MCF 10A (cell line): ENCODE data around the gene GLS. TPM values are rescaled to one million over a fixed set of nuclear protein-coding genes. Genes with fewer than 3 reads are reported as not detected.
A peak's percentile ranks its signal among the peaks of the same experiment; 100 is the strongest.

ENCODE experiments used
- BruUV-seq: library from RNA; stranded (reverse); fragments of 400-500 nt; replicated peaks from 2 replicates; lab custom pipeline; 2021; lab: Mats Ljungman, UMichigan
- CTCF ChIA-PET: fragments of 300-600 bp; sonication (Branson Sonifier 250); formaldehyde crosslinking; extraction: SDS; loops from one replicate; lab custom pipeline; 2021; ENCODE audit warnings: antibody characterized with exemption, inconsistent platforms; lab: Yijun Ruan, JAX
- POLR2A ChIA-PET: fragments of 300-600, 350-650 bp; sonication (Branson Sonifier 250); formaldehyde crosslinking; extraction: SDS; loops from one replicate; lab custom pipeline; 2020; ENCODE audit warnings: antibody characterized with exemption, inconsistent platforms; lab: Yijun Ruan, JAX
- DNase-seq: peaks from one replicate; pipeline ENCODE4 v3.0.0-alpha.2; 2018; ENCODE audit not compliant: unreplicated experiment
- H3K27ac Mint-ChIP-seq: one replicate; pipeline ENCODE4 v1.8.0; 2022; ENCODE audit warnings: mild to moderate bottlenecking, low read depth, mixed read lengths; ENCODE audit not compliant: unreplicated experiment
- H3K27me3 Mint-ChIP-seq: one replicate; pipeline ENCODE4 v1.8.0; 2022; ENCODE audit warnings: mixed read lengths; ENCODE audit not compliant: insufficient read depth, unreplicated experiment
- H3K36me3 Mint-ChIP-seq: one replicate; pipeline ENCODE4 v1.8.0; 2022; ENCODE audit warnings: mild to moderate bottlenecking, moderate library complexity, mixed read lengths; ENCODE audit not compliant: insufficient read depth, unreplicated experiment
- H3K4me1 Mint-ChIP-seq: one replicate; pipeline ENCODE4 v1.8.0; 2022; ENCODE audit warnings: mixed read lengths; ENCODE audit not compliant: insufficient read depth, unreplicated experiment
- H3K4me3 Mint-ChIP-seq: one replicate; pipeline ENCODE4 v1.8.0; 2022; ENCODE audit warnings: mild to moderate bottlenecking, moderate library complexity, mixed read lengths; ENCODE audit not compliant: unreplicated experiment
- H3K9me3 Mint-ChIP-seq: one replicate; pipeline ENCODE4 v1.8.0; 2022; ENCODE audit warnings: mixed read lengths; ENCODE audit not compliant: unreplicated experiment
- intact Hi-C: fragments of 100-400 bp; cut with micrococcal nuclease; formaldehyde crosslinking; loops from 2 replicates; pipeline ENCODE4 v1.14.1; 2022
- total RNA-seq: library from RNA; stranded (reverse); gene quantifications from 2 replicates; pipeline ENCODE4 v1.2.3, GENCODE V29; 2022
- TF ChIP-seq, protein P1 (sequence below): fragments of 200-600 bp; IDR thresholded peaks from one replicate; pipeline ENCODE4 v1.8.0; 2022; ENCODE audit warnings: antibody characterized with exemption, mild to moderate bottlenecking; ENCODE audit not compliant: unreplicated experiment

GLS gene
- total RNA-seq, 1 experiment from 2014 or later: 121 TPM

DNA sequence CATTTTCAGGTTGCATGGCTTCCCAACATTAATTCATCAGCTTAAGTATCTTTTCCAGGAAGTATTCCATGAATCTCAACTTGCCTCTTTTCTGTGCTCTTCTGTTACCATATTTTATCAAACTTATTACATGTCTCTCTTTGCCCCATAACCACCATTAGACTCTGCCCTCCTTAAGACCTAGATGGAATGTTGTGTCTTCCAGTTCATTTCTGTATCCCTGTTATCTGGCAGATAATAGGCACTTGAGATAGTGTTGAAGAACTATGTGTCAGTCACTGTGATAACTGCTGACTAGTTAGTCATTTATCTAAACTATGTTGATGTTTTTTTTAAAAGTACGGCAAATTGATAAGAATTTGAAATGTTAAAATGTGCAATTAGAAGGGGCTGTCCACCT, 41.8 kb downstream of the GLS start:
- ChIA-PET POLR2A (no interaction called here), CTCF (no interaction called here)
- intact Hi-C loops: no loop called here
- H3K27ac Mint-ChIP-seq: no peak overlapping the region
- peaks cover 10% of the 10 kb centered on the region for H3K9me3 Mint-ChIP-seq
- no TSS peak for BruUV-seq
- H3K4me3 Mint-ChIP-seq: no peak overlapping the region
- no peaks in the 10 kb centered on the region for H3K4me1 Mint-ChIP-seq
- H3K27me3 Mint-ChIP-seq: no peaks in the 10 kb centered on the region
- peaks cover 57% of the 10 kb centered on the region for H3K36me3 Mint-ChIP-seq
- TF ChIP-seq, protein P1, sequence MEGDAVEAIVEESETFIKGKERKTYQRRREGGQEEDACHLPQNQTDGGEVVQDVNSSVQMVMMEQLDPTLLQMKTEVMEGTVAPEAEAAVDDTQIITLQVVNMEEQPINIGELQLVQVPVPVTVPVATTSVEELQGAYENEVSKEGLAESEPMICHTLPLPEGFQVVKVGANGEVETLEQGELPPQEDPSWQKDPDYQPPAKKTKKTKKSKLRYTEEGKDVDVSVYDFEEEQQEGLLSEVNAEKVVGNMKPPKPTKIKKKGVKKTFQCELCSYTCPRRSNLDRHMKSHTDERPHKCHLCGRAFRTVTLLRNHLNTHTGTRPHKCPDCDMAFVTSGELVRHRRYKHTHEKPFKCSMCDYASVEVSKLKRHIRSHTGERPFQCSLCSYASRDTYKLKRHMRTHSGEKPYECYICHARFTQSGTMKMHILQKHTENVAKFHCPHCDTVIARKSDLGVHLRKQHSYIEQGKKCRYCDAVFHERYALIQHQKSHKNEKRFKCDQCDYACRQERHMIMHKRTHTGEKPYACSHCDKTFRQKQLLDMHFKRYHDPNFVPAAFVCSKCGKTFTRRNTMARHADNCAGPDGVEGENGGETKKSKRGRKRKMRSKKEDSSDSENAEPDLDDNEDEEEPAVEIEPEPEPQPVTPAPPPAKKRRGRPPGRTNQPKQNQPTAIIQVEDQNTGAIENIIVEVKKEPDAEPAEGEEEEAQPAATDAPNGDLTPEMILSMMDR: no peak
- DNase-seq: no peak

DNA sequence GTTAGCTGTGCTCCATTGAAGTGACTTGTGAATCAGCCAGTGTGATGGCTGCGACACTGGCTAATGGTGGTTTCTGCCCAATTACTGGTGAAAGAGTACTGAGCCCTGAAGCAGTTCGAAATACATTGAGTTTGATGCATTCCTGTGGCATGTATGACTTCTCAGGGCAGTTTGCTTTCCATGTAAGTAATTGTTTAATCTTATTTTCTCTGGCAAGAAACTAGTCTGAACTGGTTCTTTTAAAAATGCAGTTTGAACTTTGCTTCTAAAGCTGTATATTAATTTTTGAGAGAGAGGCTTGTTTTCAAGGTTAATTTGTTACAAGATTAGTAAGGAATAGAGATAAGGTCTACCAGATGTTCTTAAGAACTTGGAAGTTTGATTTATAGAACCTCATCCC, 46.7 kb downstream of the GLS start:
- Mint-ChIP-seq H3K27me3 (no peaks in the 10 kb centered on the region), H3K9me3 (peaks cover 10% of the 10 kb centered on the region), H3K4me3 (no peak overlapping the region), H3K36me3 (peaks cover 50% of the 10 kb centered on the region), H3K27ac (no peak overlapping the region), H3K4me1 (no peaks in the 10 kb centered on the region)
- DNase-seq: no peak
- ChIA-PET CTCF (no interaction called here), POLR2A (interaction anchor here (0.9 to 1.1 kb wide), 2 partner anchors 10 to 43 kb away, joined by 3 to 5 read pairs; no protein-coding TSS in a partner anchor)
- intact Hi-C loops: no loop called here
- no TSS peak for BruUV-seq
- TF ChIP-seq, protein P1: no peak

DNA sequence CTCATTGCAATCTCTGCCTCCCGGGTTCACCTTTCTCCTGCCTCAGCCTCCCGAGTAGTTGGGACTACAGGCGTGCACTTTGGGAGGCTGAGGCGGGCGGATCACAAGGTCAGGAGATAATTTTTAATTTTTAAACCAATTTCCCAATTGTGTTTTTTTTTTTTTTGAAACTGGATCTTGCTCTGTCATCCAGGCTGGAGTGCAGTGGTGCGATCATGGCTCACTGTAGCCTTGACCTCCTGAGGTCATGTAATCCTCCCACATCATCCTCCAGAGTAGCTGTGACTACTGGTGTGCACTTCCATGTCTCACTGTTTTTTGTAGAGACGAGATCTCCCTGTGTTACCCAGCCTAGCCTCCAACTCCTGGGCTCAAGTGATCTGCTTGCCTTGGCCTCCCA, 49.3 kb downstream of the GLS start:
- intact Hi-C loops: no loop called here
- BruUV-seq: no TSS peak
- ChIA-PET CTCF (interaction anchor here (0.7 to 1.0 kb wide), 2 partner anchors 21 to 38 kb away, joined by 3 read pairs; no protein-coding TSS in a partner anchor), POLR2A (no interaction called here)
- Mint-ChIP-seq H3K36me3 (peaks cover 36% of the 10 kb centered on the region), H3K4me1 (no peaks in the 10 kb centered on the region), H3K4me3 (no peak overlapping the region), H3K27me3 (no peaks in the 10 kb centered on the region), H3K9me3 (no peaks in the 10 kb centered on the region), H3K27ac (peak overlapping the region; percentile 51)
- no peak for DNase-seq
- TF ChIP-seq, protein P1: no peak

DNA sequence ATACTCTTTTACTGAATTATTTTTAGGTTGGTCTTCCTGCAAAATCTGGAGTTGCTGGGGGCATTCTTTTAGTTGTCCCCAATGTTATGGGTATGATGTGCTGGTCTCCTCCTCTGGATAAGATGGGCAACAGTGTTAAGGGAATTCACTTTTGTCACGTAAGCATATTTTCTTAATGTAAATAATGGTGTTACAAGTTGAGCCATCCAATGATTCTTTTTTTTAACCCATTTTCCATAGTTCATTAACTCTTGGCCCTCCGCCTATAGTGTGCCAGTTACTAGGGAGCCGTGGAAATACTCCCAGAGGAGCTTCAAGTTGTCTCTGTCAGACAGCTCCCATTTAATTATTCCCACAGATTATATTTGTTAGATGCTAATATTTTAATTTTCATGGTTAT, 49.8 kb downstream of the GLS start:
- Mint-ChIP-seq H3K36me3 (peaks cover 36% of the 10 kb centered on the region), H3K9me3 (no peaks in the 10 kb centered on the region), H3K27me3 (no peaks in the 10 kb centered on the region), H3K4me1 (no peaks in the 10 kb centered on the region), H3K4me3 (no peak overlapping the region), H3K27ac (peak overlapping the region; percentile 51)
- intact Hi-C loops: no loop called here
- TF ChIP-seq, protein P1: no peak
- DNase-seq: no peak
- BruUV-seq: no TSS peak
- CTCF ChIA-PET: interaction anchor here (1.0 kb wide), 1 partner anchor 22 kb away, joined by 3 read pairs; no protein-coding TSS in a partner anchor
- POLR2A ChIA-PET: interaction anchor here (0.6 to 0.7 kb wide), 2 partner anchors 49 to 73 kb away, joined by 3 read pairs; no protein-coding TSS in a partner anchor
